GM21786 (cell line): ENCODE measurements around the gene DGAT2L6.
"Not testable (repeated sequence)": the region's sequence is repeated elsewhere in the genome, so short reads cannot be mapped to it uniquely, and the experiment has no call there.

Experiments used
- ATAC-seq: cut with Tn5 transposase; IDR thresholded peaks from one replicate; pipeline ENCODE4 v1.9.1; 2021; ENCODE audit not compliant: unreplicated experiment

The DGAT2L6 gene

GRCh38 chrX:70196961-70197720 lies 19.9 kb downstream of the DGAT2L6 start:
- ATAC-seq, result peak; percentile 89

- no peak for ATAC-seq
Measured at GRCh38 chrX:70201732-70202131, 24.4 kb downstream of the DGAT2L6 start.

GRCh38 chrX:70208479-70208878 lies 31.2 kb downstream of the DGAT2L6 start:
- ATAC-seq, result no peak

- ATAC-seq, result not testable (repeated sequence)
Measured at GRCh38 chrX:70209570-70209969, 32.3 kb downstream of the DGAT2L6 start.

- no peak for ATAC-seq
Measured at GRCh38 chrX:70219938-70220764, 42.9 kb downstream of the DGAT2L6 start.

- no peak for ATAC-seq
Measured at GRCh38 chrX:70226048-70226447, 48.8 kb downstream of the DGAT2L6 start.

- ATAC-seq, result no peak
Measured at GRCh38 chrX:70226687-70227086, 49.4 kb downstream of the DGAT2L6 start.

GRCh38 chrX:70231666-70232065 lies 54.4 kb downstream of the DGAT2L6 start:
- no peak for ATAC-seq

GRCh38 chrX:70234355-70234754 lies 57.1 kb downstream of the DGAT2L6 start, which contains the start of gene AWAT1:
AWAT1 (plus strand) TSS chrX:70234655; CDS start chrX:70234696, 41 bp downstream.
- ATAC-seq, result no peak

GRCh38 chrX:70240751-70241150 lies 63.5 kb downstream of the DGAT2L6 start:
- ATAC-seq, result no peak

GRCh38 chrX:70241501-70241900 lies 64.2 kb downstream of the DGAT2L6 start:
- ATAC-seq, result no peak

GRCh38 chrX:70243601-70244000 lies 66.3 kb downstream of the DGAT2L6 start:
- ATAC-seq, result not testable (repeated sequence)

GRCh38 chrX:70244881-70245280 lies 67.6 kb downstream of the DGAT2L6 start:
- ATAC-seq, result no peak

GRCh38 chrX:70247252-70247651 lies 70.0 kb downstream of the DGAT2L6 start:
- no peak for ATAC-seq

- ATAC-seq, result no peak
Measured at GRCh38 chrX:70252491-70252890, 75.2 kb downstream of the DGAT2L6 start.

- ATAC-seq, result no peak
Measured at GRCh38 chrX:70253377-70254062, 76.2 kb downstream of the DGAT2L6 start.

- no peak for ATAC-seq
Measured at GRCh38 chrX:70254063-70254400, 76.7 kb downstream of the DGAT2L6 start.

GRCh38 chrX:70254909-70255308 lies 77.6 kb downstream of the DGAT2L6 start:
- no peak for ATAC-seq
